ENCODE results near the gene UTP11. TPM values are rescaled to one million over a fixed set of nuclear protein-coding genes. Genes with fewer than 3 reads are reported as not detected.
A peak's percentile ranks its signal among the peaks of the same experiment; 100 is the strongest.

The UTP11 gene
- total RNA-seq, 2 experiments from 2014 or later, result 8.7 to 9.4 TPM

GRCh38 chr1:37998089-37998808 lies 14.3 kb upstream of the UTP11 start:
- intact Hi-C loops (cut with DNase I, micrococcal nuclease), result no loop called here
- ChIA-PET POLR2A (no interaction called here), CTCF (no interaction called here)
- Mint-ChIP-seq H3K36me3 (ENCODE audit: low read depth) (no peaks in the 10 kb centered on the region), H3K9me3 (no peaks in the 10 kb centered on the region), H3K27ac (no peak overlapping the region), H3K4me1 (ENCODE audit: low read depth) (peaks cover 24% of the 10 kb centered on the region), H3K4me3 (peak overlapping the region; percentile 21), H3K27me3 (peaks cover 1% of the 10 kb centered on the region)
- H3K4me3 ChIP-seq (ENCODE audit: low read length), result no peak overlapping the region
- H3K27me3 ChIP-seq (ENCODE audit: control insufficient read depth in 1 of 2, insufficient read depth in 2 of 2, low read length in 2 of 2), result peaks cover 0 to 2% of the 10 kb centered on the region in 2 experiments
- H3K27ac ChIP-seq (ENCODE audit: low read depth in 1 of 2, low read length in 2 of 2), result no peak overlapping the region
- peaks cover 11% of the 10 kb centered on the region for H3K36me3 ChIP-seq (ENCODE audit: insufficient read depth, low read length)
- no peak for TF ChIP-seq CTCF (IDR thresholded peaks at IDR 0.05)
- ATAC-seq (ENCODE audit: poor library complexity) (no peak), DNase-seq (no peak)
- H3K4me1 ChIP-seq (ENCODE audit: insufficient read depth, low read length), result peaks cover 46% of the 10 kb centered on the region
- no peaks in the 10 kb centered on the region for H3K9me3 ChIP-seq (ENCODE audit: control insufficient read depth in 1 of 2, insufficient read depth in 1 of 2, low read length in 2 of 2)

DNA sequence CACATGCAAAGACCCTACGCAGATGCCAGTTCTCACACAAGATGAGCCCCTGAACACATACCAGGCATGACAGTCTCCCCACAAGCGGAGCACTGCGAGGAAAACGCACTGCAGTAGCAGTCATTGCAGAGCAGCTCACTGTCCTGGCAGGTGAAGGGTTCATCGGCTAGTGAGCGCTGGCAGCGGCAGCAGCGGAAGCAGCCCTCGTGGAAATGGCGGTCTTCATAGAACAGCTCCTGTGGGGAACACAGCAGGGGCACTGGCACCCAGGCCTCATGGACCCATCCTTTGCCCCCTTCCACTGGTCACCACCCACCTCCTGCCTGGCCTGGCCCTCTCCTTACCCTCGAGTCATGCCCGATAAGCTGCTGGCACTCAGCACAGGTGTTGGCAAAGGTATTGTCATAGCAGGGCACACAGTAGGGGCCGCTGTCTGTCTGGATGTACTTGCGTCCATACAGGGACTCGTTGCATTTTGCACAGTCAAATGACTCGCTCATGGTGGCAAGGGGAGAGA lies 13.6 kb upstream of the UTP11 start:
- Histone ChIP-seq H3K9me3 (ENCODE audit: control insufficient read depth in 1 of 2, insufficient read depth in 1 of 2, low read length in 2 of 2) (no peaks in the 10 kb centered on the region), H3K4me3 (ENCODE audit: low read length) (no peak overlapping the region), H3K36me3 (ENCODE audit: insufficient read depth, low read length) (peaks cover 11% of the 10 kb centered on the region), H3K4me1 (ENCODE audit: insufficient read depth, low read length) (peaks cover 54% of the 10 kb centered on the region), H3K27ac (ENCODE audit: low read depth in 1 of 2, low read length in 2 of 2) (no peak overlapping the region), H3K27me3 (ENCODE audit: control insufficient read depth in 1 of 2, insufficient read depth in 2 of 2, low read length in 2 of 2) (peaks cover 0 to 2% of the 10 kb centered on the region in 2 experiments)
- peaks cover 26% of the 10 kb centered on the region for H3K4me1 Mint-ChIP-seq (ENCODE audit: low read depth)
- ATAC-seq (ENCODE audit: poor library complexity), result no peak
- peaks cover 4% of the 10 kb centered on the region for H3K27me3 Mint-ChIP-seq
- intact Hi-C loops (cut with DNase I, micrococcal nuclease), result no loop called here
- no peak overlapping the region for H3K4me3 Mint-ChIP-seq
- H3K36me3 Mint-ChIP-seq (ENCODE audit: low read depth), result no peaks in the 10 kb centered on the region
- H3K27ac Mint-ChIP-seq, result peak overlapping the region; percentile 22
- no peak for DNase-seq
- ChIA-PET POLR2A (no interaction called here), CTCF (no interaction called here)
- no peak for TF ChIP-seq CTCF (IDR thresholded peaks at IDR 0.05)
- no peaks in the 10 kb centered on the region for H3K9me3 Mint-ChIP-seq

GRCh38 chr1:37999430-38000232 lies 12.9 kb upstream of the UTP11 start:
- no peak overlapping the region for H3K4me3 Mint-ChIP-seq
- POLR2A ChIA-PET, result no interaction called here
- H3K27ac ChIP-seq (ENCODE audit: low read depth in 1 of 2, low read length in 2 of 2), result no peak overlapping the region
- H3K9me3 ChIP-seq (ENCODE audit: control insufficient read depth in 1 of 2, insufficient read depth in 1 of 2, low read length in 2 of 2), result no peaks in the 10 kb centered on the region
- H3K4me3 ChIP-seq (ENCODE audit: low read length), result no peak overlapping the region
- H3K36me3 ChIP-seq (ENCODE audit: insufficient read depth, low read length), result peaks cover 11% of the 10 kb centered on the region
- DNase-seq, result peak in 3 of 14 experiments; percentile 36 to 56 (median 53)
- TF ChIP-seq CTCF (IDR thresholded peaks at IDR 0.05), result no peak
- H3K4me1 Mint-ChIP-seq (ENCODE audit: low read depth), result peaks cover 32% of the 10 kb centered on the region
- H3K4me1 ChIP-seq (ENCODE audit: insufficient read depth, low read length), result peaks cover 54% of the 10 kb centered on the region
- no peak for ATAC-seq (ENCODE audit: poor library complexity)
- peaks cover 4% of the 10 kb centered on the region for H3K27me3 Mint-ChIP-seq
- no peaks in the 10 kb centered on the region for H3K9me3 Mint-ChIP-seq
- H3K27me3 ChIP-seq (ENCODE audit: control insufficient read depth in 1 of 2, insufficient read depth in 2 of 2, low read length in 2 of 2), result peaks cover 0 to 4% of the 10 kb centered on the region in 2 experiments
- no peaks in the 10 kb centered on the region for H3K36me3 Mint-ChIP-seq (ENCODE audit: low read depth)
- CTCF ChIA-PET, result no interaction called here
- intact Hi-C loops (cut with DNase I, micrococcal nuclease), result no loop called here
- H3K27ac Mint-ChIP-seq, result peak overlapping the region; percentile 30
